Measurements from ENCODE around the gene NFATC3.
"Not testable (repeated sequence)": the region's sequence is repeated elsewhere in the genome, so short reads cannot be mapped to it uniquely, and the experiment has no call there.

NFATC3 gene

DNA sequence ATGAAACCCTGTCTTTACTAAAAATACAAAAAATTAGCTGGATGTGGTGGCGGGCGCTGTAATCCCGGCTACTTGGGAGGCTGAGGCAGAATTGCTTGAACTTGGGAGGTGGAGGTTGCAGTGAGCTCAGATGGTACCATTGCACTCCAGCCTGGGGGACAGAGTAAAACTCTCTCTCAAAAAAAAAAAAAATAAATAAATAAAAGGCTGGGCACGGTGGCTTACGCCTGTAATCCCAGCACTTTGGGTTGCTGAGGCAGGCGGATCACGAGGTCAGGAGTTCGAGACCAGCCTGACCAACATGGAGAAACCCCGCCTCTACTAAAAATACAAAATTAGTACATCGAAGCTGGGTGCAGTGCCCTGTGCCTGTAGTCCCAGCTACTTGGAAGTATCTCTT is 7.1 kb downstream of the NFATC3 start:
- H3K4me2 ChIP-seq (ENCODE audit: low read length); H3K36me3 ChIP-seq (ENCODE audit: insufficient read depth, low read length); H3K9ac ChIP-seq (ENCODE audit: low read depth, low read length); H3K27me3 ChIP-seq (ENCODE audit: control insufficient read depth, insufficient read depth, low read length); H3K9me3 ChIP-seq (replicated peaks; ENCODE audit: low read length); H3K4me3 ChIP-seq (ENCODE audit: low read length): not testable (repeated sequence)
- H3K4me1 ChIP-seq (ENCODE audit: control insufficient read depth, insufficient read depth, low read length): peaks cover 20% of the 10 kb centered on the region

DNA sequence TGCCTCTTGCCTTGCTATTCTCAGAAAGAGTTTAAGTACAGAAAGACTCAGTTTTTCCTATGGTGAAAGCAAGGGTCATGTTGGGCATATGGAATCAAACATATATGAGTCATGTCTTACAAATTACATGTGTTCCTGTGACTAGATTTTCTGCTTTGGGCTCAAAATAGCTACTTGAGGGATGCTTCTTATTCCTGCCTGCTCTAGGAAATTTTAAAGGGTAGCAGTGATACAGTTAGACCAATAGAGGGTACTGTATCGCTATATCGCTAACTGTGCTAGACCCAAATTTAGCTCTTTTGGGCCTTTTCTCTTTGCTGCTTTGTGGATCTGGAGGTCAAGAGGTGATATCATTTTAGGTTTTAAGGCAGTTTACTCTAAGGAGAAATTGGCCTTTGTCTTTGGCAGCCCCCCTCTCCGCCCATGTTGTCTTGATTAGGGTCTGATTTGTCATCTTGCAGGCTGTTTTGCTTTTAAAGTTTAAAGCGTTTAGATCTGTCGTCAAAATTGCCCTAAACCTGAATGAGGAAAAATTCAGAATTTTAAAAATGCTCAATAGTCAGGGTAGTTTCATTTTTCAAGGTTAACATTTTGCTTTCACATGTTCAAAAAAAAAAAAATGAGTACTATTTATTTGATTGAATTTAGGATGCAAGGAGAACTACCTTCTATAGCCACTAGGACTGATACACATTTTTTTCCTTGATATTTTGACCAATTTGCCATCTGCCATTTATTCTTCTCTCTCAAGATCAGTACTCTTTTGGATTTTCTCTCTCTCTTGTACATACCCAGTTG is 8.8 kb downstream of the NFATC3 start:
- Histone ChIP-seq H3K9ac (ENCODE audit: low read depth, low read length) (no peak overlapping the region), H3K27me3 (ENCODE audit: control insufficient read depth, insufficient read depth, low read length) (no peaks in the 10 kb centered on the region), H3K9me3 (replicated peaks; ENCODE audit: low read length) (no peaks in the 10 kb centered on the region), H3K4me3 (ENCODE audit: low read length) (no peak overlapping the region), H3K4me1 (ENCODE audit: control insufficient read depth, insufficient read depth, low read length) (peaks cover 14% of the 10 kb centered on the region), H3K4me2 (ENCODE audit: low read length) (no peak overlapping the region), H3K36me3 (ENCODE audit: insufficient read depth, low read length) (no peaks in the 10 kb centered on the region)

DNA sequence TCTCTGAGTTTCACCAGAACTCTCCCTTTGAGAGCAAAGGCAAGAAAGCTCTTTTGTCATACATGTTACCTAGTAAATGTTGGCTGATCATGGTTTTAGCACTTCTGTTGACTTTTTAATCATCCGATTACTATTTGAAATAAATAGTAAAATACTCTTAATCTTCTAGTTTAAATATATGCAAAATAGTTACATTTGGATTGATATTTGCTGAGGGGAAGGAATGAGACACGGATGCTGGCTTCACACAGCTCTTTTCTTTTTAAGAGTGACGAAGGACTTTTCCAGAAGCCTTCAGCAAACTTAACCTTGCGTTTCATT is 9.4 kb downstream of the NFATC3 start:
- peaks cover 14% of the 10 kb centered on the region for H3K4me1 ChIP-seq (ENCODE audit: control insufficient read depth, insufficient read depth, low read length)
- no peak overlapping the region for H3K4me2 ChIP-seq (ENCODE audit: low read length)
- no peaks in the 10 kb centered on the region for H3K9me3 ChIP-seq (replicated peaks; ENCODE audit: low read length)
- no peak overlapping the region for H3K9ac ChIP-seq (ENCODE audit: low read depth, low read length)
- no peaks in the 10 kb centered on the region for H3K27me3 ChIP-seq (ENCODE audit: control insufficient read depth, insufficient read depth, low read length)
- no peaks in the 10 kb centered on the region for H3K36me3 ChIP-seq (ENCODE audit: insufficient read depth, low read length)
- H3K4me3 ChIP-seq (ENCODE audit: low read length): no peak overlapping the region

DNA sequence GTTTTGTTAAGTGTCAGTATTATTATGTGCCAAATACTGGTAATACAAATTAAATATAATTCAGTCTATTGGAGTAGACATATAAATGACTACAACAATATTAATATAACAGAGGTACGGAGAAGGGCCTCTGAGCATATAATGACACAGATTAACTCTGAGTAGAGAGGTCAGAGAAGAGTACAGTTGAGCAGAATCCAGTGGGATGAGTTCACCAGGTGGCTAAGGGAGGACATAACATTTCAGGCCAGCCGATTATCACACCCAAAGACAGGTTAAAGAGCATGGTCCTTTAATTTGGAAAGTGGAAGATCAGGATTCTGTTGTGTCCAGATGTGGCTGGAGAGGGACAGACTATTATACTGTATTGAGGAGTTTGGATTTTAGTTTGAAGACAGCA is 11.3 kb downstream of the NFATC3 start:
- no peaks in the 10 kb centered on the region for H3K9me3 ChIP-seq (replicated peaks; ENCODE audit: low read length)
- H3K4me3 ChIP-seq (ENCODE audit: low read length): no peak overlapping the region
- H3K36me3 ChIP-seq (ENCODE audit: insufficient read depth, low read length): no peaks in the 10 kb centered on the region
- H3K9ac ChIP-seq (ENCODE audit: low read depth, low read length): no peak overlapping the region
- no peaks in the 10 kb centered on the region for H3K27me3 ChIP-seq (ENCODE audit: control insufficient read depth, insufficient read depth, low read length)
- H3K4me1 ChIP-seq (ENCODE audit: control insufficient read depth, insufficient read depth, low read length): peaks cover 17% of the 10 kb centered on the region
- H3K4me2 ChIP-seq (ENCODE audit: low read length): no peak overlapping the region

DNA sequence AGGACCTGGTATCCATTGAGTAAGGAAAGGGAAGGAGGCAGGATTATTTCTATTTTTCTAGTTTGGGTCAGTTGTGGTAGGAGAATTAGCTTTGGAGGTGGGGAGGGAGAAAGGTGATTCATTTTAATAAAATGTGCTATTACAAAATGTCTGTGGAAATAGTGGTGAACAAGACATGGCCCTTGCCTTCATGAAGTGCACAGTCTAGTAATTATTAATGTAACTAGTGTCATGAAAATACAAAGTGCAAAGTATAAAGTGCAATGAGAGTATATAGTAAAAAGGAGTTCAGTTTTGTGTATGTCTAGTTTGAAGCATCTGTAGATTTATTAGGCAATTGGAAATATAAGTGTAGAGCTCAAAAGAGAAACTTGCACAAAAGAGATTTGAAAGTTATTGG is 11.9 kb downstream of the NFATC3 start:
- H3K9me3 ChIP-seq (replicated peaks; ENCODE audit: low read length): no peaks in the 10 kb centered on the region
- no peaks in the 10 kb centered on the region for H3K27me3 ChIP-seq (ENCODE audit: control insufficient read depth, insufficient read depth, low read length)
- no peak overlapping the region for H3K4me2 ChIP-seq (ENCODE audit: low read length)
- H3K4me1 ChIP-seq (ENCODE audit: control insufficient read depth, insufficient read depth, low read length): peaks cover 12% of the 10 kb centered on the region
- no peaks in the 10 kb centered on the region for H3K36me3 ChIP-seq (ENCODE audit: insufficient read depth, low read length)
- no peak overlapping the region for H3K9ac ChIP-seq (ENCODE audit: low read depth, low read length)
- no peak overlapping the region for H3K4me3 ChIP-seq (ENCODE audit: low read length)

DNA sequence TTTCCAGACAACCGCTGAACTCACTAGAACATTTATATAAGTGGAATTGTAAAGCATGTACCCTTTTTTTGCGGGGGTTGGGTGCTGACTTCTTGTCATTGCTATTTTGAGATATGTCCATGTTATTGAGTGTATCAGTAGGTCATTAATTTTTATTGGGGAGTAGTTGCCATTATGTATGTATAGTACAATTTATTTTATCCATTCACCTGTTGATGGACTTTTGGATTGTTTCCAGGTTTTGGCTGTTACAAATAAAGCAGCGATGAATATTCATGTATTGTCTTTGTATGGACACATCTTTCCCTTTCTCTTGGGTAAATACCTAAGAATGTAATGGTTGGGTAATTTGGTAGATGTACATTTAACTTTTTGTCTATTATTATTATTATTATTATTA is 12.7 kb downstream of the NFATC3 start:
- Histone ChIP-seq H3K4me2 (ENCODE audit: low read length) (no peak overlapping the region), H3K4me1 (ENCODE audit: control insufficient read depth, insufficient read depth, low read length) (peaks cover 12% of the 10 kb centered on the region), H3K9ac (ENCODE audit: low read depth, low read length) (no peak overlapping the region), H3K4me3 (ENCODE audit: low read length) (no peak overlapping the region), H3K9me3 (replicated peaks; ENCODE audit: low read length) (no peaks in the 10 kb centered on the region), H3K36me3 (ENCODE audit: insufficient read depth, low read length) (no peaks in the 10 kb centered on the region), H3K27me3 (ENCODE audit: control insufficient read depth, insufficient read depth, low read length) (no peaks in the 10 kb centered on the region)

DNA sequence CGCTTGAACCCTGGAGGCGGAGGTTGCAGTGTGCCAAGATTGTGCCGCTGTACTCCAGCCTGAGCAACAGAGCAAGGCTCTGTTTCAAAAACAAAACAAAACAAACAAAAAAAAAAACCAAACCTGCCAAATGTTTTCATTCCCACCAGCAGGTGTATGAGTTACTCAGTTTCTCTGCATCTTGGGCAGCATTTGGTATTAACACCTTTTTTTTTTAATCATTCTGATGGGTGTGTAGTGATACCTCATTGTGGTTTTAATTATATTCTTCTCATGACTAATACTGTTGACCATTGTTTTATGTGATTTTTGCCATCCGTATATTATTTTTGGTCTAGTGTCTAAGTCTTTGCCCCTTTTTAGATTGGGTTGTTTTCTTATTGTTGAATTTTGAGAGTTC is 15.3 kb downstream of the NFATC3 start:
- Histone ChIP-seq H3K36me3 (ENCODE audit: insufficient read depth, low read length) (no peaks in the 10 kb centered on the region), H3K4me1 (ENCODE audit: control insufficient read depth, insufficient read depth, low read length) (peaks cover 5% of the 10 kb centered on the region), H3K4me2 (ENCODE audit: low read length) (no peak overlapping the region), H3K9ac (ENCODE audit: low read depth, low read length) (no peak overlapping the region), H3K4me3 (ENCODE audit: low read length) (no peak overlapping the region), H3K27me3 (ENCODE audit: control insufficient read depth, insufficient read depth, low read length) (no peaks in the 10 kb centered on the region), H3K9me3 (replicated peaks; ENCODE audit: low read length) (no peaks in the 10 kb centered on the region)

DNA sequence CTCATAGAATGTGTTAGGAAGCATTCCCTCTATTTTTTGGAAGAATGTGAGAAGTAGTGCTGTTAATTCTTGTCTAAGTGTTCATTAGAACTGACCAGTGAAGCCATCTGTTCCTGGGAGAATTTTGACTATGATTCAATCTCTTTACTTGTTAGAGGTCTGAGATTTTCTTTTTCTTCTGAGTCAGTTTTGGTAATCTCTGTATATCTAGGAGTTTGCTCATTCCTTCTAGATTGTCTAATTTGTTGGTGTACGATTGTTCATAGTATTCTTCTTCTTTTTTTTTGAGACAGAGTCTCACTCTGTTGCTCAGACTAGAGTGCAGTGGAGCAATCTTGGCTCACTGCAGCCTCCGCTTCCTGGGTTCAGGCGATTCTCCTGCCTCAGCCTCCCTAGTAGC is 20.4 kb downstream of the NFATC3 start:
- Histone ChIP-seq H3K9me3 (replicated peaks; ENCODE audit: low read length) (peaks cover 4% of the 10 kb centered on the region), H3K27me3 (ENCODE audit: control insufficient read depth, insufficient read depth, low read length) (no peaks in the 10 kb centered on the region), H3K4me1 (ENCODE audit: control insufficient read depth, insufficient read depth, low read length) (peaks cover under 1% of the 10 kb centered on the region), H3K36me3 (ENCODE audit: insufficient read depth, low read length) (no peaks in the 10 kb centered on the region), H3K9ac (ENCODE audit: low read depth, low read length) (no peak overlapping the region), H3K4me2 (ENCODE audit: low read length) (no peak overlapping the region), H3K4me3 (ENCODE audit: low read length) (no peak overlapping the region)

DNA sequence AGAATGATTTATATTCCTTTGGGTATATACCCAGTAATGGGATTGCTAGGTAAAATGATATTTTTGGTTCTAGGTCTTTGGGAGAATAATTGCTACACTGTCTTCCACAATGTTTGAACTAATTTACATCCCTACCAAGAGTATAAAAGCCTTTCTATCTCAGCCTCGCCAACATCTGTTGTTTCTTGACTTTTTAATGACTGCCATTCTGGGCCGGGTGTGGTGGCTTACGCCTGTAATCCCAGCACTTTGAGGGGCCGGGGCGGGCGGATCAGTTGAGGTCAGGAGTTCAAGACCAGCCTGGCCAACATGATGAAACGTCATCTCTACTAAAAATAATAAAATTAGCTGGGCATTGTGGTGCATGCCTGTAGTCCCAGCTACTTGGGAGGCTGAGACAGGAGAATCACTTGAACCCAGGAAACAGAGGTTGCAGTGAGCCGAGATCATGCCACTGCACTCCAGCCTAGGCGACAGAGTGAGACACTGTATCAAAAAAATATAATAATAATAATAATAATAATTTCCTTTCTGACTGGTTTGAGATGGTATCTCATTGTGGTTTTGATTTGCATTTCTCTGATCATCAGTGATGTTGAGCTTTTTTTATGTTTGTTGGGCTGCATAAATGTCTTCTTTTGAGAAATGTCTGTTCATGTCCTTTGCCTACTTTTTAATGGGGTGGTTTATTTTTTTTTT is 22.2 kb downstream of the NFATC3 start:
- H3K4me3 ChIP-seq (ENCODE audit: low read length); H3K4me1 ChIP-seq (ENCODE audit: control insufficient read depth, insufficient read depth, low read length); H3K4me2 ChIP-seq (ENCODE audit: low read length): not testable (repeated sequence)

DNA sequence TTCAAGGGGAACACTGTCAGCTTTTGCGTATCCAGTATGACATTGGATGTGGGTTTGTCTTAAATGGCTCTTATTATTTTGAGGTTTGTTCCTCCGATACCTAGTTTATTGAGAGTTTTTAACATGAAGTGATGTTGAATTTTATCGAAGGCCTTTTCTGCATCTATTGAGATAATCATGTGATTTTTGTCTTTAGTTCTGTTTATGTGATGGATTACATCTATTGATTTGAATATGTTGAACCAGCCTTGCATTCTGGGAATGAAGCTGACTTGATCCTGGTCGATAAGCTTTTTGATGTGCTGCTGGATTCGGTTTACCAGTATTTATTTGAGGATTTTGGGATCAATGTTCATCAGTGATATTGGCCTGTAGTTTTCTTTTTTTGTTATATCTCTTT is 24.0 kb downstream of the NFATC3 start:
- not testable (repeated sequence) for H3K27me3 ChIP-seq (ENCODE audit: control insufficient read depth, insufficient read depth, low read length); H3K4me1 ChIP-seq (ENCODE audit: control insufficient read depth, insufficient read depth, low read length); H3K36me3 ChIP-seq (ENCODE audit: insufficient read depth, low read length); H3K9ac ChIP-seq (ENCODE audit: low read depth, low read length); H3K4me3 ChIP-seq (ENCODE audit: low read length); H3K4me2 ChIP-seq (ENCODE audit: low read length); H3K9me3 ChIP-seq (replicated peaks; ENCODE audit: low read length)

More for the DNA sequence above, 22.2 kb downstream of the NFATC3 start:
- H3K9me3 ChIP-seq (replicated peaks; ENCODE audit: low read length); H3K27me3 ChIP-seq (ENCODE audit: control insufficient read depth, insufficient read depth, low read length); H3K36me3 ChIP-seq (ENCODE audit: insufficient read depth, low read length); H3K9ac ChIP-seq (ENCODE audit: low read depth, low read length): not testable (repeated sequence)

DNA sequence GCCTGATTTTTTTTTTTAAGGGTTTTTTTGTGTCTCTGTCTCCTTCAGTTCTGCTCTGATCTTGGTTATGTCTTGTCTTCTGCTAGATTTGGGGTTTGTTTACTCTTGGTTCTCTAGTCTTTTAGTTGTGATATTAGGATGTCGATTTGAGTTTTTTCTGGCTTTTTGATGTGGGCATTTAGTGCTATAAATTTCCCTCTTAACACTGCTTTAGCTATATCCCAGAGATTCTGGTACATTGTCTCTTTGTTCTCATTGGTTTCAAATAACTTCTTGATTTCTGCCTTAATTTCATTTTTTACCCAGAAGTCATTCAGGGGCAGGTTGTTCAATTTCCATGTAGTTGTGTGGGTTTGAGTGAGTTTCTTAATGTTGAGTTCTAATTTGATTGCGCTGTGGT is 25.4 kb downstream of the NFATC3 start:
- not testable (repeated sequence) for H3K9me3 ChIP-seq (replicated peaks; ENCODE audit: low read length); H3K9ac ChIP-seq (ENCODE audit: low read depth, low read length); H3K4me2 ChIP-seq (ENCODE audit: low read length); H3K4me3 ChIP-seq (ENCODE audit: low read length); H3K4me1 ChIP-seq (ENCODE audit: control insufficient read depth, insufficient read depth, low read length); H3K36me3 ChIP-seq (ENCODE audit: insufficient read depth, low read length); H3K27me3 ChIP-seq (ENCODE audit: control insufficient read depth, insufficient read depth, low read length)

DNA sequence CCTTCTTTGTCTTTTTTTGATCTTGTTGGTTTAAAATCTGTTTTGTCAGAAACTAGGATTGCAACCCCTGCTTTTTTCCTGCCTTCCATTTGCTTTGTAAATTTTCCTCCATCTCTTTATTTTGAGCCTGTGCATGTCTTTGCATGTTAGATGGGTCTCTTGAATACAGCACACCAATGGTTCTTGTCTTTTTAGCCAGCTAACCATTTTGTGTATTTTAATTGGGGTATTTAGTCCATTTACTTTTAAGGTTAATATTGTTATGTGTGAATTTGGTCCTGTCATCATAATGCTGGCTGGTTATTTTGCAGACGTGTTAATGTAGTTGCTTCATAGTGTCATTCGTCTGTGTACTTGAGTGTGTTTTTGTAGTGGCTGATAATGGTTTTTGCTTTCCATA is 26.2 kb downstream of the NFATC3 start:
- Histone ChIP-seq H3K36me3 (ENCODE audit: insufficient read depth, low read length) (no peaks in the 10 kb centered on the region), H3K4me2 (ENCODE audit: low read length) (no peak overlapping the region), H3K9me3 (replicated peaks; ENCODE audit: low read length) (peaks cover 4% of the 10 kb centered on the region), H3K27me3 (ENCODE audit: control insufficient read depth, insufficient read depth, low read length) (no peaks in the 10 kb centered on the region), H3K9ac (ENCODE audit: low read depth, low read length) (no peak overlapping the region), H3K4me3 (ENCODE audit: low read length) (no peak overlapping the region), H3K4me1 (ENCODE audit: control insufficient read depth, insufficient read depth, low read length) (no peaks in the 10 kb centered on the region)

All from skeletal muscle satellite cell (primary cell).